Kidney epithelial cell (primary cell): ENCODE results near the gene REV3L. TPM values are rescaled to one million over a fixed set of nuclear protein-coding genes. Genes with fewer than 3 reads are reported as not detected.
"Not testable (repeated sequence)": the region's sequence is repeated elsewhere in the genome, so short reads cannot be mapped to it uniquely, and the experiment has no call there.

Experiments used
- DNase-seq: peaks from one replicate; pipeline ENCODE4 v3.0.0-alpha.2; 2010; ENCODE audit warnings: low read depth
- H3K27me3 ChIP-seq: 2 replicates; pipeline ENCODE4 v1.6.0; 2011; ENCODE audit warnings: low read length; ENCODE audit not compliant: control insufficient read depth, insufficient read depth
- H3K36me3 ChIP-seq: 2 replicates; pipeline ENCODE4 v1.5.1; 2011; ENCODE audit warnings: low read length; ENCODE audit not compliant: control insufficient read depth, insufficient read depth
- H3K4me3 ChIP-seq: 2 replicates; pipeline ENCODE4 v1.5.1; 2011; ENCODE audit warnings: low read depth, mild to moderate bottlenecking, control low read depth, low read length
- CTCF ChIP-seq: IDR thresholded peaks from 2 replicates; pipeline ENCODE4 v1.5.1; 2011; ENCODE audit warnings: mild to moderate bottlenecking, moderate library complexity, low read length, control low read depth, inconsistent platforms; ENCODE audit not compliant: insufficient read depth, poor library complexity, severe bottlenecking
- total RNA-seq: library from RNA; depleted of rRNA; stranded (reverse); fragments of >200 nt; gene quantifications from 2 replicates; pipeline ENCODE4 v1.2.3, GENCODE V29; 2015

REV3L gene
- total RNA-seq, 1 donor from 2014 or later, result 35.7 TPM

GRCh38 chr6:111291336-111292259 lies 191.4 kb downstream of the REV3L start:
- no peak for DNase-seq
- Histone ChIP-seq H3K36me3 (no peaks in the 10 kb centered on the region), H3K4me3 (no peak overlapping the region), H3K27me3 (no peaks in the 10 kb centered on the region)
- TF ChIP-seq CTCF, result no peak

- H3K4me3 ChIP-seq, H3K27me3 ChIP-seq, H3K36me3 ChIP-seq, DNase-seq: not testable (repeated sequence)
Observed at GRCh38 chr6:111290689-111291335, 192.2 kb downstream of the REV3L start.

GRCh38 chr6:111284356-111284755 lies 198.7 kb downstream of the REV3L start:
- H3K36me3 ChIP-seq, H3K27me3 ChIP-seq, DNase-seq, H3K4me3 ChIP-seq: not testable (repeated sequence)

- no peaks in the 10 kb centered on the region for H3K27me3 ChIP-seq
- DNase-seq, result no peak
- H3K36me3 ChIP-seq, result no peaks in the 10 kb centered on the region
- H3K4me3 ChIP-seq, result no peak overlapping the region
- TF ChIP-seq CTCF, result no peak
Observed at GRCh38 chr6:111283707-111284106, 199.3 kb downstream of the REV3L start.

GRCh38 chr6:111282515-111282914 lies 200.5 kb downstream of the REV3L start:
- Histone ChIP-seq H3K27me3 (no peaks in the 10 kb centered on the region), H3K36me3 (no peaks in the 10 kb centered on the region), H3K4me3 (no peak overlapping the region)
- DNase-seq, result no peak
- no peak for TF ChIP-seq CTCF

- Histone ChIP-seq H3K27me3 (no peaks in the 10 kb centered on the region), H3K36me3 (no peaks in the 10 kb centered on the region), H3K4me3 (no peak overlapping the region)
- TF ChIP-seq CTCF, result no peak
- no peak for DNase-seq
Observed at GRCh38 chr6:111280445-111280955, 202.5 kb downstream of the REV3L start.

GRCh38 chr6:111278731-111279130 lies 204.3 kb downstream of the REV3L start:
- Histone ChIP-seq H3K36me3 (no peaks in the 10 kb centered on the region), H3K27me3 (no peaks in the 10 kb centered on the region), H3K4me3 (no peak overlapping the region)
- no peak for TF ChIP-seq CTCF
- no peak for DNase-seq
